ELR (cell line): Measurements from ENCODE around the gene CSK.
A peak's percentile ranks its signal among the peaks of the same experiment; 100 is the strongest.
"Not testable (repeated sequence)": the region's sequence is repeated elsewhere in the genome, so short reads cannot be mapped to it uniquely, and the experiment has no call there.

Source experiments
- DNase-seq: peaks from one replicate; pipeline ENCODE4 v3.0.0-alpha.2; 2015; ENCODE audit warnings: low read depth

Gene CSK

GRCh38 chr15:74781431-74782258 is at the start of gene CSK:
Gene CSK (plus strand): TSS chr15:74782080. CDS start chr15:74798298, 16,218 bp downstream.
- DNase-seq, result peak; percentile 75

DNA sequence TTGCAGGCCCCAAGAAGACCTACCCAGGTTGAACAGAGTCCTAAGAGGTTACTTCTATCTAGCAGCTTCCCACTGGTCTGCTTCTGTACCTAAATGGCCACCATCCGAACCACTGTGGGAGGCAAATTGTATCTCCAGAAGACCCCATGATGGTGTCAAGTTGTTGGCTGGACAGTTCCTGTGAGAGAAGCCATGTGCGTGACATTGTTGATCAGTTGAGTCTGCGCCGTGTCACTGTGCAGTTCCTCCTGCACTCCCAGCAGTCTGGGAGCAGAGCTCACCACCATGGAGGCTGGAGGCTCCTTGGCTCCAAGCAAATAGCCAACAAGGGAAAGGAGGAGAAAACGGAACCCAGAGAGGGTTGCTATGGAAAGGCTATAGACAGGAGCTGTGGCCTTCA is 49.0 kb upstream of the CSK start:
- DNase-seq, result no peak

DNA sequence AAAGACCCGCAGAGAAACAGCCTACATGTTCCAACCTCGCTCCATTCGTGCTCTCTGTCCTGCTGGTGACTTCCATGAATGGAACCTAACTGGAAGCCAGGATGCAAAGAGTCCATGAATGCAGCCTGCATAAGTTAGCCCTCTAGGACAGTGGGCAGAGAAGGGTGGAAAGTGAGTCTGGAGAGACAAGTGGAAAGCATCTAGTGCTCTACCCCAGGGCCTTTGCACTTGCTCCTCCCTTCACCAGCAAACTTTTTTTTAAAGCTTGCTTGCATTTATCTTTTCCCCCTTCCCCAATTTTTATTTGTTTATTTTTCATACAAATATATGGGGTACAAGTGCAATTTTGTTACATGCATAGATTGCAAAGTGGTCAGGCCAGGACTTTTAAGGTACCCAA is 48.6 kb upstream of the CSK start:
- no peak for DNase-seq

DNA sequence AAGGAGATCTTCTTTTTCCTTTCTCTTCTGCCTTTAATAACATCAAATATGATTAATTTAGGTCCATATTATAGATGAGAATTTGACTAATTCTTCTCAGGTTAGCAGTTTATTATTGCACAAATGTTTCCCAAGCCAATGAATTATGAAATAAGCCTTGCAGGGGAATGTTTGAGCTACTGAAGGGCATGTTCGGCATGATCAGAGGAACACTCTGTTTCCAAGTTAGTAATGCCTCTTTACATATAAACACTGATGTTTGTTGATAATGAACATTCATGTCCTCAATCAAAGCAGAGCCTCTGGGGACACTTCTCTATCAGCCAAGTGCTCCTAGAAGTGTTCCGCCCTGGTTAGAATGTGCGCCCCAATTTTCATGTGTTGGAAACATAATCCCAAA is 46.6 kb upstream of the CSK start:
- DNase-seq, result no peak

DNA sequence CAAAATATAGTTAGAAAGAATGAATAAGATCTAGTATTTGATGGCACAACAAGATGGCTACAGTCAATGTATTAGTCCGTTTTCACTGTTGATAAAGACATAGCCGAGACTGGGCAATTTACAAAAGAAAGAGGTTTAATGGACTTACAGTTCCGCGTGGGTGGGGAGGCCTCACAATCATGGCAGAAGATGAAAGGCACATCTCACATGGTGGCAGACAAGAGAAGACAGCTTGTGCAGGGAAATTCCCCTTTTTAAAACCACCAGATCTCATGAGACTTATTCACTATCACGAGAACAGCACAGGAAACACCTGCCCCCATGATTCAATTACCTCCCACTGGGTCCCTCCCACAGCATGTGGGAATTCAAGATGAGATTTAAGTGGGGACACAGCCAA is 43.6 kb upstream of the CSK start:
- DNase-seq, result not testable (repeated sequence)

DNA sequence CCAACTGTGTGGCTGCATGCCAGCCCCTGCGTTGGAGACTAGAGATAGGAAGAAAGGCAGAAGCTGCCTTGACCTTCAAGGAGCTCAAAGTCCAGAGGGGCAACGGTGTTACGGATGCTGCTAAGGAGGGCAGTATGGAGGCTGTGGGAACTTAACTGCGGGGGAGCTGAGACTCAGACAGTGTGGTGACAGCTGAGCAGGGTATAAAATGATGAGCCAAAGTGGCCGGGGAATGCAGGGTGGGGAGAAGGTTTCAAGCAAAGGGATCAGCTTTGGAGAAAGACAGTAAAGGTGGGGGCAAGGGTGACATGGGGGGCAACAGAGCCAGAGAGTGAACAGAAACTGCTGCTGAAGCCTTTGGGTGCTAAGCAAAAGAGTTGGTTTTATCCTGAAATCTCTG is 39.5 kb upstream of the CSK start:
- no peak for DNase-seq

DNA sequence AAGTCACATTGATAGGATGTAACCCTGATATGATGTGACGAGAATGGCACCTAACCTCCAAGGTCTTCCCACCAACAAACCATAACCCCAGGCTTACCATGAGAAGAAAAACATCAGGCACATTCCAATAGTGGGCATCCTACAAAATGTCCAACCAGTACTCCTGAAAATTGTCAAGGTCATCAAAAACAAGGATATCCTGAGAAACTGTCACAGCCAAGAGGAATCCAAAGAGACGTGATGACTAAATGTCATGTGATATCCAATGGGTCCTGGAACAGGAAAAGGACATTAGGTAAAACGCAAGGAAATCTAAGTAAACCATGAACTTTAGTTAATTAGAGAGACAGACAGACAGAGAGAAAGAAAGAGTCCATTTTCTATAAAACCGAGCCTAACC is 35.5 kb upstream of the CSK start:
- DNase-seq, result no peak

GRCh38 chr15:74748322-74748946 is 33.4 kb upstream of the CSK start, which contains the start of gene CYP1A2:
Gene CYP1A2 (plus strand): TSS chr15:74748845. CDS start chr15:74749739, 894 bp downstream.
- no peak for DNase-seq

DNA sequence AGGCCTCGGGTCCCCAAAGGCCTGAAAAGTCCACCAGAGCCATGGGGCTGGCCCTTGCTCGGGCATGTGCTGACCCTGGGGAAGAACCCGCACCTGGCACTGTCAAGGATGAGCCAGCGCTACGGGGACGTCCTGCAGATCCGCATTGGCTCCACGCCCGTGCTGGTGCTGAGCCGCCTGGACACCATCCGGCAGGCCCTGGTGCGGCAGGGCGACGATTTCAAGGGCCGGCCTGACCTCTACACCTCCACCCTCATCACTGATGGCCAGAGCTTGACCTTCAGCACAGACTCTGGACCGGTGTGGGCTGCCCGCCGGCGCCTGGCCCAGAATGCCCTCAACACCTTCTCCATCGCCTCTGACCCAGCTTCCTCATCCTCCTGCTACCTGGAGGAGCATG is 32.0 kb upstream of the CSK start:
- DNase-seq, result no peak

GRCh38 chr15:74750751-74751150 is 31.1 kb upstream of the CSK start:
- DNase-seq, result no peak

DNA sequence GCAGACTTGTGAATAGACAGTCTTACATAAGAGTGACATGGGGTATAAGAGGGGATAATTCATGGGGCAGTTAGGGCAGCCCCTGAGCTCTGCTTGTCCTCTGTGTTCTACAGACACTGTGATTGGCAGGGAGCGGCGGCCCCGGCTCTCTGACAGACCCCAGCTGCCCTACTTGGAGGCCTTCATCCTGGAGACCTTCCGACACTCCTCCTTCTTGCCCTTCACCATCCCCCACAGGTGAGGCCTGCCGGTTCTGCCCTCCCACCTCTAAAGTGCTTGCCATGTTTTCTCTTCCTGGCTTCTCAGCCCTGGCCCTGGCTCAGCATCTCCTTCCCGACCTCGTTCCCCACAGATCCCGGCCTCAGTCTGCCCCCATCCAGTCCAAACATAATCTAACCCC is 29.9 kb upstream of the CSK start:
- DNase-seq, result no peak

- DNase-seq, result peak; percentile 62
Measured at GRCh38 chr15:74752531-74752930, 29.3 kb upstream of the CSK start.

- DNase-seq, result no peak
Measured at GRCh38 chr15:74754593-74755215, 27.2 kb upstream of the CSK start.

GRCh38 chr15:74758736-74759135 is 23.1 kb upstream of the CSK start:
- no peak for DNase-seq

DNA sequence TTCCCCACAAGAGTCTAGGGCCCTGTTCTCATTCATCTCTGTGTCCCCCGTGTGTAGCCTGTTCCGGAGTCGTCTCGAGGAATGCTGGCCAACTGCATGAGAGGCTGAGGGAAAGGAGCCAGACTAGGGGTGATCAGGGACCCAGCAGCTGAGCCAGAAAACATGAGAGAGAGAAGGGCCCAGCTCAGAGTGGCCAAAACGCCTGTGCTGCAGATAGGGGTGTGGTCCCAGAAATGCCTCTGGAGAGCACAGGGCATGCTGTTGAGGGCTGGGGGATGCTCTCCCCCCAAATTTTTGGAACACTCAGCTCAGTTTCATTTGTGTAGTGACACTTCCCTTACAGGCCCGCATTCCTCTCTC is 19.1 kb upstream of the CSK start:
- no peak for DNase-seq

DNA sequence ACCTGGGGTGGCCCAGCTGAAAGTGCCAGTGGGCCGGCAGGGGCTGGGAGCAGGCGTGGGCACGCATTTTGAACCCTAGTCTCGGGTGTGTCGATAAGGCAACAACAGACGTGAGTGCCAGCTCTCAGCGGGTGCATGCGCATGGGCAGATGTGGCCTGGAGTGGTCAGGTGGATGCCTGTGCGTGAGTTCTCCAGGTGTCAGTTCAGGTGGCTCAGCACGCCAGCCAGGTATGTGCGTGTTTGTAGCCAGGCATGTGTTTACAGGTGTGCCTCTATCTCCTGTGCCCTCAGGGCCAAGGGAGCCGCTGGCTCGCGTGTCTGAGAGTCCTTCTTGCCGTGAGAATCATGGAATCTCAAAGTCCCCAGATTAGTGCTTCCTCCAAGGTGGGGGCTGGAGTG is 18.5 kb upstream of the CSK start:
- no peak for DNase-seq

GRCh38 chr15:74767167-74768098 is 14.4 kb upstream of the CSK start:
- no peak for DNase-seq

DNA sequence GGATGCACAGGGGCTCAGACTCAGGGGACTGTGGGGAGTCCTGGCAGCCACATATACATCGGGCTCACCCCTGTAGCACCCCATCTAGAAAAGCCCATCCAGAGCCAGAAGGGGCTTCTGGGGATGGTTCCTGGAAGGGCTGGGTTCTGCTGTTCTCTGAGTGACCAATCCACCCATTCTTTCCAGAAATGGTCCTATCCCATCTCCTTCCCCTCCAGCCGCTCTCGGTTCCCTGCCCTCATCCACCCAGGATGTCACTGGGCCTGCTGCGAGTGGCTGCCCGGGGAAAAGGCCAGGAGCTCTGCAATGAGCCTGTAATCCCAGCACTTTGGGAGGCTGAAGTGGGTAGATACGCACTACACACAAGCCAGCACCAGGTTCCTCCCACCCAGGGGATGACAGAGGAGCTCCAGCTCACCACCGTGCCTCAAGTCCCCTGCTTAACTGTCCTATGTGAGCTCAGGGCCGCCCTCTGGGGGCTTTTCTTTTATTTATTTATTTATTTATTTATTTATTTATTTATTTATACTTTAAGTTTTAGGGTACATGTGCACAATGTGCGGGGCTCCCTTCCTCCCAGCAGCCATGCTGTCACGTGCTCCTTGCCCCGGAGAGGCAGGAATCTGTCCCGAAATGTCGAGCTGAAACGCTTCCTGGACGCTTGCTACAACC is 13.6 kb upstream of the CSK start:
- peak; percentile 27 for DNase-seq

DNA sequence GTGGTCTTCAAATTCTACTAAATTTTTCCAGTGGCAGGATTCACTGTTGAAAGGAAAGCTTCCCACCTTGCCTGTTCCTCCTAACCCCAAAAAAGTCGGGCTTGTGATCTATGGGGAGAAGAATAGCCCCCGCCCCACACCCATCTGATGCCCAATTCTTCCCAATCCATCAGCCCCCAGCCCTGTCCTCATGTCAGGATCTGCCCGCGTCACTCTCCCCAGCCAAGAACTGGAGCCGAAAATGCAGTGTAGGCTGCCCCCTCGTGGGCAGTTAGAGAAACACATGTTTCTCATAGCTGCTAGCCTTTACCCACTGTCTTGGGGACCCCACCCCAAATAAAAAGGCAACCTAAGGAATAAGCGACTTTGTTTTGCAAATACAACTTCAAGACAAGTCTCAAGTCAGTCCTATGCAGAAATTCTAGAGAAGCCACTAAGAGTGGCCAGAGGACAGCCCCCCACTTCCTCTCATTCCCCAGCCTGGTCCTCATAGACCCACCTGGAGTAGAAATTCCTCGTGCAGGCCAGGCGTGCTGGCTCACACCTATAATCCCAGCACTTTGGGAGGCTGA is 13.0 kb upstream of the CSK start:
- DNase-seq, result peak; percentile 67

- no peak for DNase-seq
Measured at GRCh38 chr15:74769463-74770025, 12.3 kb upstream of the CSK start.
